NCI-H2227 (cell line): ENCODE data around the gene AKNAD1.

ENCODE experiments used
- DNase-seq: peaks from one replicate; lab custom pipeline; 2025; ENCODE audit not compliant: unreplicated experiment; lab: John Stamatoyannopoulos, UW

Gene AKNAD1

GRCh38 chr1:108865316-108865910, 8.5 kb upstream of the AKNAD1 start:
- DNase-seq: no peak

DNA sequence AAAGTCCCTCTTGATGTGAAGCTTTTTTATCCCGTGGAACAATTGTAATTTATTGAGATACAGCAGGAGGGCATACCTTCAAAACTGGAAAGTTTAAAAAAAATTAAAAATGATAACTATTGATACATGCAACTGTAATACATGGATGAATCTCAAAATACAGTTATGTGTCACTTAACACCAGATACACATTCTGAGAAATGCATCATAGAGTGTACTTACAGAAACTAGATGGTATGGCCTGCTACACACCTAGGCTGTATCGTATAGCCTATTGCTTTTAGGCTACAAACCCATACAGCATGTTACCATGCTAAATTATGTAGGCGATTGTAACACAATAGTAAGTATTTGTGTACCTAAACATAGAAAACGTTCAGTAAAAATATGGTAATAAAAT, 7.1 kb upstream of the AKNAD1 start:
- no peak for DNase-seq

DNA sequence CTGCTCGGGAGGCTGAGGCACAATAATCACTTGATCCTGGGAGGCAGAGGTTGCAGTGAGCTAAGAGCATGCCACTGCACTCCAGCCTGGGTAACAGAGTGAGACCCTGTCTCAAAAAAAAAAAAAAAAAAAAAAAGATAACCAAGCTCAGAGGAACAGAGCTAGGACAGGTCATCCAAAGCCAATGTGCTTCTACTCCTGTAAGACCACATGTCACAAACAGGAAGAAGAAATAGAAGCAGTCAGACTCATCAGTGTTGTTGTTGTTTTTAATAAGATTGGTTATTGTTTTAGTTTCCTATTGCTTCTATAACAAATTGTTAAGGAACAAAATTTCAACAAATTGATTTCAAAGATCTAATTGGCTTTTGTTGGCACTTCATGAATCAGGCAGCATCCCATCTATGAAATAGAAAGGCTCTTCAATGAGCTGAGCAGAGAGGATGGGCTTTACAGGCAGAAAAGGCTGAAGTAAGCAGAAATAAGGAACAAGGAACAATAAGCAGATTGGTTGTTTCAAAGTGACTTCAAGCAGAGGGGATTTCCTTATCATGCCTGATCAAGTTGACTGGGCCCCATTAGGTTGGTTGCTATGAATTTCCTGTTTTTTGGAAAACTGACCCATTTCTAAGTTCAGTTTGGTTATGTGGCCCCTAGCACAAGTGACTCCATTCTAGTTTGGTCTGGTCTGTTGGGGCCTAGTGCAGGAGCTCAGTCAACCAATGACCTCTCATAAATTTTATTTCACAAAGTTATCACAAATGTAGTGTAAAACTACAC, 6.0 kb upstream of the AKNAD1 start:
- no peak for DNase-seq

- DNase-seq: peak; percentile 57
Observed at GRCh38 chr1:108862017-108862610, 5.2 kb upstream of the AKNAD1 start.

- no peak for DNase-seq
Observed at GRCh38 chr1:108861566-108861965, 4.7 kb upstream of the AKNAD1 start.

GRCh38 chr1:108860190-108860907, 3.5 kb upstream of the AKNAD1 start:
- DNase-seq: no peak

- DNase-seq: no peak
Observed at GRCh38 chr1:108858230-108858950, 1.5 kb upstream of the AKNAD1 start.

DNA sequence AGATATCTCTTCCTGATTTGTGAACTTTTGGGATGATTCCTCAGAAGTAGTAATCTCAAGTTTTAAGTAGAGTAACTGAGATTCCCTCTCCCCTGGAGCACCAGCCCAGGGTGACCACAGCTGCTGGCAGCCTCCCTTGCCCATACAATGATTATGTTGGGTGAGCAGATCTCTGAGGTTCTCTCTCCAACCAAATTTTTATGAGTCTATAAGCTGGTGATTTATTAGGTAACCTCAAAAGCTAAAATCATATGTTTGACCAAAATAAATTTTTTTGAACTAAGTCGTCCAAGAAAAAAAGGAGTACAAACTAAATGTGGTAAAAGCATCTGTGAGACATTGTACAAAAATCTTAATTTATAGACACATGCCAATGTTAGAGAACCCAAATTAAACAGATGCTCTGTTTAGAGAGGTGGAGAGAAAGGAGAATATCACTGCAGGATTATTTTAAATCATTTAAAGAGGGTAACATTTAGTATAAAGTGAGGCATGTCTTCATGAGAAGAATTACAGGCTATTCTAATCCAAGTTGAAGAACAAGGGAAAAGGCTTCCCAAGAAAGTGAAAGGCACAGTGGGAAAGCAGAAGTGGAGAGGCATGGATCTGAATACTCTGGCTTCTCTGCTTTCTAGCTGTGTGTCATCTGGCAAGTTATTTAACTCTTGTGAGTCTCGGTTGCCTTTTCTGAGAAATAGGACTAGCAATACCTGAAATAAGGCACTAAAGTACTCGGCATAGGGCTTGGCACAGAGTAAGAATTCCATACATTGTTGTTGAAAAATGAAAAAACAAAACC, 2.5 kb downstream of the AKNAD1 start:
- DNase-seq: no peak

DNA sequence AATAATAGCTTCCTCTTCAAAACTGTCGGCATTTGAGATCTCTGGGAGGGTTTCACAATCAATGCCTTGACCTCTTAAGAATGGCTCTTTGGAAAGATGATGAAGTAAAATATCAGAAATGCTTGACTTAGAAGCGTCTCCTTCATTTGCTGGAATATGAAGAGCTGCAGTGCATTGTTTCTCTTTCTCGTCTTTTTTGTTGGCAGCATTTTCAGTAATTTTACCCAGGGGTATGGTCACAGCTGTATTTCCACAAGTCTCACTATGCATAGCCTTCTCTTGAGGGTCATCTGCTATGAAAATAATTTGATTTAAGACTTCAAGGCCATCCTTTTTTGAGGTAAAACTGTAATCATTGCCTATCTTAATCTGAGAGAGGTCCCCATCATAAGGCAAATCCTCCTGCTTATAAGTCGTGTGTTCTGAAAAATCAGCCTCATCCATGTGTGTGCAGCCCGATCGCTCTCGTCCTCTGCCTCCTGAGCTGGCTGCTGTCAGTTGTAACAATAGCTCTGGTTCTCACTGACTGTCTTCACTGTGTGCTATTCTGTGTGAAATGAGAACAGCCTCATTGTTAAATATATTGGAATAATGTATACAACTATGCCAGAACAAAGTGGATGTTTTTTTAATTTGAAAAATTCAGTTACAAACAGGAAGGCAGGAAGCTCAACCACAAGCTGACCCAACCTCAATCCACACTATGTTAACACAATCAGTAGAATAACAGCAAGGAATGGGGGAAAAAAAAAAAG, 4.5 kb downstream of the AKNAD1 start:
- no peak for DNase-seq

- no peak for DNase-seq
Observed at GRCh38 chr1:108851567-108851966, 5.3 kb downstream of the AKNAD1 start.

DNA sequence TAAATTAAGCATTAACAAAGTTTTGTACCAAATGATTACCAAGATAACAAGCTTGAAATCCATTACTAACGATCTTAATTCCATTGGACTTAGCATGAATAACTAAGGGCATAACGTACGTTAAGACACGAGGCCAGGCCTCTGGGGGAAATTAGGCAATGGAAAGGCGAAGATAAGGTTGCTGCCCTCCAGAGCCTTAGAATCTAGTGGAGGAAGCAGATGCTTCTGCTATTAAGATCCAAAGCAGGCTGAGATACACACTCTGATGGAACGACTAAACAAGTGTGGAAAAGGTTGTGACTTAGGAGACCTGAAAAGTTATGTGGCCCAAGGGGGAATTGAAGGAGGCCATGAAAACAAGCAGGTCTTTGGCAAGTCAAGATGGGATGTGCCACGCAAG, 6.0 kb downstream of the AKNAD1 start:
- DNase-seq: no peak

DNA sequence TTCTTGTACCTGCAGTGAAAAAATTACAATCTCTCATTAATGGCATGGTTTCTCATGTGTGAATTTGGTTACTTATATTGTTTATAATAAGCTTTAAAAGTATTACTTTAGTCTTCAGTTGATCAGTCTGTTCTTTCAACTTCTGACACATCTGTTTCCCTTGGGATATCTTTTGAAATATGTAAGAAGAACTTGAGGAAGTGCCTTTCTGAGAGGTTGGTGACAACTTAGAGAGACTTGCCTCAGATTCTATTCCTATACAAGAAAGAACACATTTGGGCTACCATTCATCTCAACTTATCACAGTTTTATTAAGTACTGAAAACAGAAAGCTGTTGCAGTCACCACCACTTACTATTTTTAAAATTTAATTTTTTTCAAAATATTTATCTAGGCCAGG, 8.1 kb downstream of the AKNAD1 start:
- no peak for DNase-seq

DNA sequence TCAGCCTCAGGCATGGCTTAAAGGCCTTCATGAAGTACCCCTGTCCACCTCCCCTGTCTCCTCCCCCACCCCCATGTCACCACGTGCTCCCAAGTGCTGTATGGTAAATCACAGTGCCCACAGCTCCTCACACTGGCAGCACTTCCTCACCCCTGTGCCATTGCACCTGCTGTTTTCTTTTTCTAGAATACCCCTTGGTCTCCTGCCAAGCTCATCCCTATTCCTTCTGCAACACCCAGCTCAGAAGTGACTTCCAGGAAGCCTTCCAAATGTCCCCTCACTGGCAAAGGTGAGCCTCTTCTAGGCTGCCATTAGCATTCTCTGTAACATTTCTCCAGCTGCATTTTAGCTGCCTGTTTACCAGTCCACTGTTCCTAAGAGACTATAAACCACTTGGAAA, 9.4 kb downstream of the AKNAD1 start:
- DNase-seq: no peak

GRCh38 chr1:108845991-108846390, 10.9 kb downstream of the AKNAD1 start:
- no peak for DNase-seq

- no peak for DNase-seq
Observed at GRCh38 chr1:108845446-108845845, 11.4 kb downstream of the AKNAD1 start.

DNA sequence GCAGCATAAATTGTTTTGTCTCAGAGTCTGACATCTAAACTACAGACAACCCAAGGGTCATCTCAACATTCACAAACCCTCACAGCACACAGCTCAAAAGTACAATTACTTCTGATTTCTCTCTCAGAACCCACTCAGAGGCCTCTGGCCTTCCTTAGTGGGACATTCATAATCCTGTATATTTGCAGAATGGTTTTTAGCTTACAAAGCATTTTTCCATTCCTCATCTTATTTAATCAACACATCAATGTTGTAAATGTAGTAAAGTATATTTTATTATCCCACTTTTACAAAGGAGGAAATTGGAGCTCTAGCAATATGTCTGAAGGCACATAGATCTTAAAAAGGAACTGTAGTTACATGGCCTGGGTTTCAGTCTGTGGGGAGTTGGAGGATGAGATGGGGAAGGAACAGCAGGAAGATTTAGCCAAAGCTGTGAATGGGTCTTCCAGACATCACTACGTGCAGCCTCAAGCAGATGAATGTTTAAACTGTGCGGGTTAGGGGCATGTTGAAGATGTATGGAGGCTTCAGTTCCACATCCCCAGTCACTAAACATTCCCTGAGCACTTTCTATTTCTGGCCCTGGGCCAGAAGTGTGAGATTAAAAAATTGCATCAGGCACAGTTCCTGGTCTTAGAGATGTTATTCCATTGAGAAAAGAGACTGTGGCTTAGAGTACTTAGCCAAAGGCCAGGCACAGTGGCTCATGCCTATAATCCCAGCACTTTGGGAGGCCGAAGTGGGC, 13.3 kb downstream of the AKNAD1 start:
- DNase-seq: no peak

DNA sequence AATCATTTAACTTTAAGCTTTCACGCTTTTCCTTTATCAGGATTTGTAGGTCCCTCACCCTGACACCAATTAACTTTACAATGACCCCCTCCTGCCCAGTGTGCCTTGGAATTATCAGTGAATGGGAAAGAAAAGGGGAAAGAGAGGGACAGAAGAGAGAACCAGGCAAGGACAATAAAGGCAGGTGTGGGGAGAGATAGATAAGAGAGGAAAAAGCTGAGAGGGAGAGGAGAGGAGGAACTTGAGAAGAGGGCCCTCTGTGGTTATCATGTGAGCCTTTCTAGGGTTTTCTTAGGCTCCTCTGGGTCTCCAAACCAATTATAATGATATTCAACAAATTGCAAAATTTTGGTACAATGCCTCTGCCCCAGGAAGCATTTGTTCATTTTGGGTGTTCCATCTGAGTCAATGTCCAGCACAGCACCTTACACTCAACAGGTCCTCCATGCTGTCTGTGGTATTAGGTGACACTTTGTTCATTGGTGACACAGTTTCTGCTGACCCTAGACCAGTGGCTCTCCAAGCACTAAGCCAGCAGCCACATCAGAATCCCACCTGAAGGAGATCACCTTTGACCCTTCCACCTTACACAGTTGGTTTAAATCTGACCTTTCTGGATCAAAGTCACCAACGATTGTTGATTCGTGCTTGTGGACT, 14.2 kb downstream of the AKNAD1 start:
- no peak for DNase-seq

GRCh38 chr1:108841703-108842102, 15.2 kb downstream of the AKNAD1 start:
- DNase-seq: no peak
